Measurements from ENCODE around the gene LAMB4. TPM values are rescaled to one million over a fixed set of nuclear protein-coding genes. Genes with fewer than 3 reads are reported as not detected.
A peak's percentile ranks its signal among the peaks of the same experiment; 100 is the strongest.

The LAMB4 gene
- total and polyA plus RNA-seq, 2 of the 4 experiments (the other 2 are of a cell fraction), result 0.12 to 0.18 TPM

- 75% methylated on average over 2 of the region's 3 CpGs; no CpG with 5 or more reads in 1 of the 2 experiments for WGBS, 2 experiments (ENCODE audit: extremely low coverage in 2 of 2, insufficient read length in 1 of 2)
- peak overlapping the region; percentile 80 for H2AK9ac ChIP-seq (replicated peaks; ENCODE audit: low read depth, low read length, poor library complexity)
- H2AK5ac ChIP-seq (ENCODE audit: low read depth, low read length), result peak overlapping the region; percentile 90; the same call in 1 of the 2 replicates
- H3K14ac ChIP-seq (replicated peaks; ENCODE audit: low read depth, low read length), result peak overlapping the region; percentile 95
- no peaks in the 10 kb centered on the region for H3K79me1 ChIP-seq (ENCODE audit: low read depth in 1 of 2, low read length in 2 of 2)
- intact Hi-C loops (cut with micrococcal nuclease), result loop anchor here (5.0 kb wide), 1 partner anchor 47 kb away; no protein-coding TSS in a partner anchor
- ATAC-seq (ENCODE audit: low read depth), result peak; percentile 30; the same call in 1 of the 2 replicates
- BruUV-seq (replicated peaks), result no TSS peak
- ChIA-PET CTCF (interaction anchor here (0.6 kb wide), 2 partner anchors 14 to 993 kb away, joined by 3 to 6 read pairs; no protein-coding TSS in a partner anchor), POLR2A (ENCODE audit: unreplicated experiment) (no interaction called here)
- peak overlapping the region; percentile 46; the same call in 1 of the 2 replicates for H3K18ac ChIP-seq (ENCODE audit: low read depth, low read length)
- peak overlapping the region; percentile 97 for H2BK120ac ChIP-seq (ENCODE audit: low read depth, low read length)
- H3K4me2 ChIP-seq (ENCODE audit: low read depth, low read length), result peak overlapping the region; percentile 32; the same call in 1 of the 2 replicates
- H3K4me1 ChIP-seq (ENCODE audit: control insufficient read depth, insufficient read depth, low read length), result peaks cover 11% of the 10 kb centered on the region
- peak overlapping the region; percentile 90 for H3K23ac ChIP-seq (ENCODE audit: low read depth, low read length)
- DNase-seq, result peak; percentile 62
- H3K9ac ChIP-seq (ENCODE audit: low read depth, low read length), result no peak overlapping the region
- H3K56ac ChIP-seq (ENCODE audit: extremely low read depth, insufficient read depth, low read length), result peak overlapping the region; percentile 39; the same call in 1 of the 2 replicates
- H3K4me3 ChIP-seq (ENCODE audit: insufficient read depth, low read depth, low read length), result no peak overlapping the region
- peak overlapping the region; percentile 87 for H4K91ac ChIP-seq (ENCODE audit: insufficient read depth, low read depth, low read length)
- peak overlapping the region; percentile 88 for H3K4ac ChIP-seq (ENCODE audit: low read depth, low read length)
- peak overlapping the region; percentile 90 for H2BK5ac ChIP-seq (ENCODE audit: low read depth, low read length, poor library complexity, severe bottlenecking)
- H3K9me3 ChIP-seq (ENCODE audit: control insufficient read depth, insufficient read depth, low read length), result no peaks in the 10 kb centered on the region
- TF ChIP-seq SMC3 (IDR thresholded peaks at IDR 0.05; ENCODE audit: low read depth, low read length), result no peak
- no peak for TF ChIP-seq MAZ (IDR thresholded peaks at IDR 0.05; ENCODE audit: borderline replicate concordance, low read depth, low read length)
- TF ChIP-seq RCOR1 (IDR thresholded peaks at IDR 0.05; ENCODE audit: insufficient replicate concordance, low read length), result no peak
- no peak for TF ChIP-seq RAD21 (IDR thresholded peaks at IDR 0.05; ENCODE audit: low read length)
- TF ChIP-seq BHLHE40 (IDR thresholded peaks at IDR 0.05; ENCODE audit: low read depth, low read length), result no peak
- no peak for TF ChIP-seq ELK1 (IDR thresholded peaks at IDR 0.05; ENCODE audit: borderline replicate concordance, low read depth, low read length)
- TF ChIP-seq CTCF (conservative IDR thresholded peaks at IDR 0.05; ENCODE audit: low read depth, low read length), result no peak
- no peak for TF ChIP-seq NFE2L2 (IDR thresholded peaks at IDR 0.05; ENCODE audit: low read depth, low read length)
- TF ChIP-seq MAFK (IDR thresholded peaks at IDR 0.05; ENCODE audit: low read depth, low read length), result no peak
- TF ChIP-seq FOS (IDR thresholded peaks at IDR 0.05; ENCODE audit: low read depth, low read length), result no peak
- TF ChIP-seq, protein P1, sequence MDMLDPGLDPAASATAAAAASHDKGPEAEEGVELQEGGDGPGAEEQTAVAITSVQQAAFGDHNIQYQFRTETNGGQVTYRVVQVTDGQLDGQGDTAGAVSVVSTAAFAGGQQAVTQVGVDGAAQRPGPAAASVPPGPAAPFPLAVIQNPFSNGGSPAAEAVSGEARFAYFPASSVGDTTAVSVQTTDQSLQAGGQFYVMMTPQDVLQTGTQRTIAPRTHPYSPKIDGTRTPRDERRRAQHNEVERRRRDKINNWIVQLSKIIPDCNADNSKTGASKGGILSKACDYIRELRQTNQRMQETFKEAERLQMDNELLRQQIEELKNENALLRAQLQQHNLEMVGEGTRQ (IDR thresholded peaks at IDR 0.05; ENCODE audit: low read depth, low read length), result no peak
- TF ChIP-seq CHD1 (IDR thresholded peaks at IDR 0.05; ENCODE audit: low read depth, low read length), result no peak
- no peak for TF ChIP-seq RFX5 (IDR thresholded peaks at IDR 0.05; ENCODE audit: low read depth, low read length)
- no peak for TF ChIP-seq CEBPB (IDR thresholded peaks at IDR 0.05; ENCODE audit: low read depth, low read length)
- TF ChIP-seq POLR2A (IDR thresholded peaks at IDR 0.05; ENCODE audit: low read depth, low read length), result no peak
- TF ChIP-seq MXI1 (IDR thresholded peaks at IDR 0.05; ENCODE audit: borderline replicate concordance, low read depth, low read length), result no peak
- no peaks in the 10 kb centered on the region for H3K36me3 ChIP-seq (ENCODE audit: control insufficient read depth, insufficient read depth, low read length)
- no peaks in the 10 kb centered on the region for H3K27me3 ChIP-seq (ENCODE audit: control insufficient read depth, insufficient read depth, low read length)
- peak overlapping the region; percentile 58 to 73 for H4K8ac ChIP-seq (ENCODE audit: low read depth in 2 of 2, low read length in 2 of 2)
- H3K27ac ChIP-seq (ENCODE audit: insufficient read depth, low read length), result peak overlapping the region; percentile 76
- H2AFZ ChIP-seq (replicated peaks; ENCODE audit: low read length, poor library complexity), result peak overlapping the region; percentile 89
- peak overlapping the region; percentile 91 for H2BK15ac ChIP-seq (ENCODE audit: low read depth, low read length)
- peak overlapping the region; percentile 95 for H2BK20ac ChIP-seq (ENCODE audit: low read depth, low read length)
- H4K20me1 ChIP-seq (ENCODE audit: insufficient read depth, low read length), result no peaks in the 10 kb centered on the region
- dilution Hi-C loops (cut with HindIII; ENCODE audit: low sequenced_read_pairs, unreplicated experiment), result no loop called here
- peaks cover 6% of the 10 kb centered on the region; the same call in 1 of the 2 replicates for H3K9me1 ChIP-seq (ENCODE audit: insufficient read depth, low read length)
- in situ Hi-C loops (cut with MboI; ENCODE audit: low sequenced_read_pairs), result no loop called here
- H4K5ac ChIP-seq (ENCODE audit: low read depth, low read length), result peak overlapping the region; percentile 32
These were observed 99.6 kb downstream of the LAMB4 start for GRCh38 chr7:108030516-108030915.
